ENCODE results near the gene LYRM4. TPM values are rescaled to one million over a fixed set of nuclear protein-coding genes. Genes with fewer than 3 reads are reported as not detected.

Gene LYRM4
- total RNA-seq, 1 donor from 2014 or later: 27.1 TPM

- no peak overlapping the region for H3K27ac Mint-ChIP-seq (ENCODE audit: unreplicated experiment)
- DNase-seq (ENCODE audit: extremely low spot score, unreplicated experiment): no peak
- TF ChIP-seq CTCF (IDR thresholded peaks at IDR 0.05): no peak
- no peaks in the 10 kb centered on the region for H3K27me3 Mint-ChIP-seq (ENCODE audit: unreplicated experiment)
- H3K36me3 Mint-ChIP-seq (ENCODE audit: unreplicated experiment): no peaks in the 10 kb centered on the region
- H3K9me3 Mint-ChIP-seq (ENCODE audit: unreplicated experiment): no peaks in the 10 kb centered on the region
- peaks cover 47% of the 10 kb centered on the region for H3K4me1 Mint-ChIP-seq (ENCODE audit: unreplicated experiment)
- no peak overlapping the region for H3K4me3 Mint-ChIP-seq (ENCODE audit: unreplicated experiment)
Measured at GRCh38 chr6:5217356-5217755, 43.4 kb downstream of the LYRM4 start.

- Mint-ChIP-seq H3K27ac (ENCODE audit: unreplicated experiment) (no peak overlapping the region), H3K36me3 (ENCODE audit: unreplicated experiment) (no peaks in the 10 kb centered on the region), H3K9me3 (ENCODE audit: unreplicated experiment) (no peaks in the 10 kb centered on the region), H3K4me1 (ENCODE audit: unreplicated experiment) (peaks cover 45% of the 10 kb centered on the region), H3K4me3 (ENCODE audit: unreplicated experiment) (no peak overlapping the region), H3K27me3 (ENCODE audit: unreplicated experiment) (no peaks in the 10 kb centered on the region)
- no peak for TF ChIP-seq CTCF (IDR thresholded peaks at IDR 0.05)
- DNase-seq (ENCODE audit: extremely low spot score, unreplicated experiment): no peak
Measured at GRCh38 chr6:5215799-5216198, 45.0 kb downstream of the LYRM4 start.

- Mint-ChIP-seq H3K4me1 (ENCODE audit: unreplicated experiment) (peaks cover 42% of the 10 kb centered on the region), H3K36me3 (ENCODE audit: unreplicated experiment) (no peaks in the 10 kb centered on the region), H3K27ac (ENCODE audit: unreplicated experiment) (peak overlapping the region; percentile 33), H3K4me3 (ENCODE audit: unreplicated experiment) (no peak overlapping the region), H3K9me3 (ENCODE audit: unreplicated experiment) (no peaks in the 10 kb centered on the region), H3K27me3 (ENCODE audit: unreplicated experiment) (no peaks in the 10 kb centered on the region)
- no peak for TF ChIP-seq CTCF (IDR thresholded peaks at IDR 0.05)
- DNase-seq (ENCODE audit: extremely low spot score, unreplicated experiment): no peak
Measured at GRCh38 chr6:5215159-5215558, 45.6 kb downstream of the LYRM4 start.

- Mint-ChIP-seq H3K36me3 (ENCODE audit: unreplicated experiment) (no peaks in the 10 kb centered on the region), H3K27me3 (ENCODE audit: unreplicated experiment) (no peaks in the 10 kb centered on the region), H3K27ac (ENCODE audit: unreplicated experiment) (no peak overlapping the region), H3K9me3 (ENCODE audit: unreplicated experiment) (no peaks in the 10 kb centered on the region), H3K4me3 (ENCODE audit: unreplicated experiment) (no peak overlapping the region), H3K4me1 (ENCODE audit: unreplicated experiment) (peaks cover 37% of the 10 kb centered on the region)
- no peak for DNase-seq (ENCODE audit: extremely low spot score, unreplicated experiment)
- peak; percentile 63 for TF ChIP-seq CTCF (IDR thresholded peaks at IDR 0.05)
Measured at GRCh38 chr6:5214570-5215052, 46.1 kb downstream of the LYRM4 start.

- H3K27me3 Mint-ChIP-seq (ENCODE audit: unreplicated experiment): no peaks in the 10 kb centered on the region
- no peaks in the 10 kb centered on the region for H3K36me3 Mint-ChIP-seq (ENCODE audit: unreplicated experiment)
- no peak for TF ChIP-seq CTCF (IDR thresholded peaks at IDR 0.05)
- DNase-seq (ENCODE audit: extremely low spot score, unreplicated experiment): no peak
- H3K4me3 Mint-ChIP-seq (ENCODE audit: unreplicated experiment): no peak overlapping the region
- peak overlapping the region; percentile 53 for H3K27ac Mint-ChIP-seq (ENCODE audit: unreplicated experiment)
- peaks cover 36% of the 10 kb centered on the region for H3K4me1 Mint-ChIP-seq (ENCODE audit: unreplicated experiment)
- H3K9me3 Mint-ChIP-seq (ENCODE audit: unreplicated experiment): no peaks in the 10 kb centered on the region
Measured at GRCh38 chr6:5213836-5214235, 46.9 kb downstream of the LYRM4 start.

Data from osteocyte (in vitro differentiated cells).